ENCODE data around the gene SIGLEC11.

- TF ChIP-seq ZNF664 (tag by site-specific recombination; IDR thresholded peaks at IDR 0.05) (no peak), ZBTB44 (tag by site-specific recombination; IDR thresholded peaks at IDR 0.05) (no peak), ZBTB49 (tag by site-specific recombination; IDR thresholded peaks at IDR 0.05; ENCODE audit: low read depth) (no peak), CTCF (tag by site-specific recombination; IDR thresholded peaks at IDR 0.05) (peak; percentile 60), PATZ1 (tag by site-specific recombination; IDR thresholded peaks at IDR 0.05) (peak; percentile 42; the same call in 1 of the 2 replicates), ZNF350 (tag by site-specific recombination; IDR thresholded peaks at IDR 0.05) (no peak), ZNF391 (tag by site-specific recombination; IDR thresholded peaks at IDR 0.05; ENCODE audit: borderline replicate concordance, low read depth) (peak; percentile 84; the same call in 1 of the 2 replicates)
Observed at GRCh38 chr19:49987159-49987698, 26.3 kb upstream of the SIGLEC11 start.

Measured in HEK293 (cell line).